MM.1S (cell line): ENCODE measurements around the gene CPLX3.

Source experiments
- CTCF ChIP-seq: fragments of 300-600 bp; sonication (generic); IDR thresholded peaks from 2 replicates; pipeline ENCODE4 v1.5.1; 2016; ENCODE audit warnings: antibody characterized with exemption, low read length, mixed read lengths
- EZH2phosphoT487 ChIP-seq: fragments of 300-600 bp; sonication (generic); IDR thresholded peaks from 2 replicates; pipeline ENCODE4 v1.6.1; 2018; ENCODE audit warnings: antibody characterized with exemption, low read length

DNA sequence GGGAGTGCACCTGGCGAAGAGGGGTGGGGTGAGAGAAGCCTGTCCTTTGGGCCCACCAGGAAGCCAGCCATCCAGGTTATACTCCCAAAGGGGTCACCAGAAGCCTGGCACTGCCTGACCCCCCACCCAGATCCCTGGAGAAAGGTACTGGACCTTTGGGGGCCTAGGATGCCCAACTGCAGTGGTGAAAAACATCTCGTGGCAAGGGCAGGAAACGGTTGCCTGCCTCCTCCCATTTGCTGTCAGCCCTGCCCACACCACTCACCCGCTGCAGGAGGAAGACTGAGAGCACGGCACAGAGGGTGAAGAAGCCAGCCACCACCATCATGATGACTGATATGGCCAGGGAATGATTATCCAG, 18.8 kb downstream of the CPLX3 start:
- no peak for TF ChIP-seq EZH2phosphoT487
- TF ChIP-seq CTCF: no peak
